IPS-18c (cell line): ENCODE results near the gene RBFA.

Source experiments
- H3K4me3 ChIP-seq: 2 replicates; pipeline ENCODE4 v1.7.0; 2013; ENCODE audit warnings: low read depth, mild to moderate bottlenecking, low read length, moderate library complexity; ENCODE audit not compliant: insufficient read depth
- H3K9me3 ChIP-seq: one replicate; pipeline ENCODE4 v1.6.1; 2013; ENCODE audit warnings: mild to moderate bottlenecking, low read length, moderate library complexity; ENCODE audit not compliant: control insufficient read depth, insufficient read depth

RBFA gene

GRCh38 chr18:80056095-80056494 lies 21.9 kb downstream of the RBFA start:
- Histone ChIP-seq H3K4me3 (no peak overlapping the region), H3K9me3 (peaks cover 27% of the 10 kb centered on the region)

DNA sequence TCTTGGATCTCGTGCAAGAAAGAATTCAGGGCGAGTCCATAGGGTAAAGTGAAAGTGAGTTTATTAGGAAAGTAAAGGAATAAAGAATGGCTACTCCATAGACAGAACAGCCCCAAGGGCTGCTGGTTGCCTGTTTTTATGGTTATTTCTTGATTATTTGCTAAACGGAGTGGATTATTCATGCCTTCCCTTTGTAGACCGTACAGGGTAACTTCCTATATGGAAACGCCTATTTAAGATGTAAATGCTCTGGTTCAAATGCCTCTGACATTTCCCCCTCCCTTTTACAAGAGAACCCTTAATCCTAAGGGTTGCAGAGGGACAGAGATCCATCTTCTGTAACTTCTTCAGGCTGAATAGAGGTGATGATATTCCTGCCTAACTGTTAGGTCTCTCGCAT lies 25.7 kb downstream of the RBFA start:
- H3K4me3 ChIP-seq = no peak overlapping the region
- peaks cover 21% of the 10 kb centered on the region for H3K9me3 ChIP-seq

- peaks cover 5% of the 10 kb centered on the region for H3K9me3 ChIP-seq
- H3K4me3 ChIP-seq = no peak overlapping the region
These were observed 31.5 kb downstream of the RBFA start for GRCh38 chr18:80065705-80066104.

GRCh38 chr18:80067321-80067720 lies 33.1 kb downstream of the RBFA start:
- Histone ChIP-seq H3K9me3 (peaks cover 2% of the 10 kb centered on the region), H3K4me3 (no peak overlapping the region)

DNA sequence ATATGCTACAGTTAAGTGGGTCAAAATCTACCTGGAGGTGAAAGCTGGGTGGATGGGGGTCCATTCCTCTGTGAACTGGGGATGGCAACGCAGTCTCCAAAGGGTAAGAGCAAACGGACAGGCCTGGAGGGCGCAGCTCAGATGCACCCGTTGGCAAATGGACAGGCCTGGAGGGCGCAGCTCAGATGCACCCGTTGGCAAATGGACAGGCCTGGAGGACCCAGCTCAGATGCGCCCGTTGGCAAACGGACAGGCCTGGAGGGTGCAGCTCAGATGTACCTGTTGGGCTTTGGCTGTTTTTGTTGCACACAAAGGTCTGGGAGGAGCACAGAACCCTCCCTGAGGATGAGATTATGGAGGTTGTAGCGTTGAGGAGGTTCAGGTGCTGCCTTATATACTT lies 33.7 kb downstream of the RBFA start:
- peaks cover 2% of the 10 kb centered on the region for H3K9me3 ChIP-seq
- no peak overlapping the region for H3K4me3 ChIP-seq

- Histone ChIP-seq H3K4me3 (no peak overlapping the region), H3K9me3 (peaks cover 2% of the 10 kb centered on the region)
These were observed 34.5 kb downstream of the RBFA start for GRCh38 chr18:80068571-80069272.

DNA sequence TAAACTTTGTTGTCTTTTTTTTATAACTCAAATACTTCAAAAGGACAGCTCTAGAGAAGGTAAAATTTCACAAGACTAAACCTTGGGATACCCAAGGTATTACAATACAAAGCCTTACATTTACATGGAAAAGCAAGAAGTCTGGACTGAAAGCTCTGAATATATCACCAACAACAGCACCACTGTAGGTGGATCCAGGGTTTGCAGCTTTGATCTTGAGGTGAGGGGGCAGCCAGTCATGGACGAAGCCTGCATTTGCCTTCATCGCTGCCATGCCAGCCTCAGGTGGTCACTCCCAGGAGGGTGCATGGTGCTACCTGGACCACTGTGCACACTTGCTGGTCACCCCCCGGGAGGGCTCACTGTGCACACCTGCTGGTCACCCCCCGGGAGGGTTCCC lies 36.6 kb downstream of the RBFA start:
- no peak overlapping the region for H3K4me3 ChIP-seq
- peaks cover 4% of the 10 kb centered on the region for H3K9me3 ChIP-seq

GRCh38 chr18:80074183-80074582 lies 39.9 kb downstream of the RBFA start:
- H3K4me3 ChIP-seq = no peak overlapping the region
- H3K9me3 ChIP-seq = peaks cover 10% of the 10 kb centered on the region

DNA sequence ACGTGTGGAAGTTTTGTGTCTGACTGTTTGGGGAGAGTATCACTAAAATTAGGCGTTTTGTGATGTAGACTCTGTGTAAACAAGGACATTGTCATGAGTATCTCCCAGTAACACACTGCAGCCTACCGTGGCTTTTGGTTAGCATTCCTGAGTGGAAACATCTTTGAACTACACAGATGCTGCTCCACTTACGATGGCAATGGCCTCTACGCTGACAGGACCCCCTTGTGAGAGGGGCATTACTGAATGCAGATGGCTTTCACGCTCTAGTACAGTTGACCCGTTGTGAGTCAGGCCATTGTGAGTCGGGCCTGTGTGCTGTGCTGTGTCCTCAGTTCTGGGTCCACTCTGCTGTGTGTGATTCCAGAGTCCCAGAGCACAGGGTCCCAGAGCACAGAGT lies 40.5 kb downstream of the RBFA start:
- Histone ChIP-seq H3K9me3 (peaks cover 10% of the 10 kb centered on the region), H3K4me3 (no peak overlapping the region; the same call in 1 of the 2 replicates)

DNA sequence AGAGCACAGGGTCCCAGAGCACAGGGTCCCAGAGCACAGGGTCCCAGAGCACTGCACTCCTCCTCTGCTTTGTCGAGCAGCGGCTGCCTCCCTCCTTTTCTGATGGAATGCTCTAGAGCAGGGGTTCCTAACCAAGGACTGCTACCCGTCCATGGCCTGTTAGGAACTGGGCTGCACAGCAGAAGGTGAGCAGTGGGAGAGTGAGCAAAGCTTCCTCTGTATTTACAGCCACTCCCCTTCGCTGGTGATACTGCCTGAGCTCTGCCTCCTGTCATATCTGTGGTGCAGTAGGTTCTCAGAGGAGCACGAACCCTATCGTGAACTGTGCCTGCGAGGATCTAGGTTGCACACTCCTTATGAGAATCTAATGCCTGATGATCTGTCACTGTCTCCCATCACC lies 41.7 kb downstream of the RBFA start:
- Histone ChIP-seq H3K4me3 (no peak overlapping the region), H3K9me3 (peaks cover 10% of the 10 kb centered on the region)

DNA sequence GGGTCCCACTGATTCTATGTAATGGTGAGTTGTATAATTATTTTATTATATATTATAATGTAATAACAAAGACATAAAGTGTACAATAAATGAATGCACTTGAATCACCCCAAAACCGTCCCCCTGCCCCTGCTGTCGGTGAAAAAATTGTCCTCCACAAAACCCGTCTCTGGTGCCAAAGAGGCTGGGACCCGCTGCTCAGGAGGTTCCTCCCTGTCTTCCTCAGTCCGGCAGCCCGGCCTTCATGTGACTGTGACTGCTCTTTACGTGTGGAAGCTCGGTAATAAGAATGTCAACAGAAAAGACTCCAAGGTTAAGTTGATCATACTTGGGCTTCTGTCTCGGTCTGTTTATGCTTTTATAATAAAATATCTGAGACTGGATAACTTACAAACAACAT lies 42.1 kb downstream of the RBFA start:
- H3K4me3 ChIP-seq = no peak overlapping the region
- peaks cover 10% of the 10 kb centered on the region for H3K9me3 ChIP-seq

DNA sequence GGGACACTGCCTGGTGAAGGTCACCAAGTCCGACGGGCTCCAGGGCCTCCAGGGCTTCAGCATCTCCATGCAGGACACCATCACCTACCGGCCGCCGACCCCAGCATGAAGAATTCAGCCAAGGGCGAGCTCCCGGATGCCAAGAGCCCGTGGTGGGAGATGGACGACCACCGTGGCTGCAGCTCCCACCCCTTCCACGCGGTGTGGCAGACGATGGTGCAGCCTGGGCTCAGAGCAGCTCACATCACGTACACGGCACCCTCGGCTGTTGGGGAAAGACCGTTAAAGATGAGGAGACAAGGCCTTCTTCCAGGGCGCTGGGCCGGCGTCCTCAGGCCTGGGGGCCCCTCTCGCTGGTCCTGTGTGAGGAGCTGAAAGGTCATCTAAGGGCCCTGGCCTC lies 43.6 kb downstream of the RBFA start:
- Histone ChIP-seq H3K4me3 (no peak overlapping the region), H3K9me3 (peaks cover 10% of the 10 kb centered on the region)
